HG02642 (cell line): ENCODE results near the gene TMEM229B.

Source experiments
- ATAC-seq: cut with Tn5 transposase; IDR thresholded peaks from one replicate; pipeline ENCODE4 v1.9.1; 2021; ENCODE audit warnings: mild to moderate bottlenecking; ENCODE audit not compliant: unreplicated experiment, poor library complexity

TMEM229B gene

GRCh38 chr14:67428501-67429031 is 60.0 kb downstream of the TMEM229B start:
- no peak for ATAC-seq

DNA sequence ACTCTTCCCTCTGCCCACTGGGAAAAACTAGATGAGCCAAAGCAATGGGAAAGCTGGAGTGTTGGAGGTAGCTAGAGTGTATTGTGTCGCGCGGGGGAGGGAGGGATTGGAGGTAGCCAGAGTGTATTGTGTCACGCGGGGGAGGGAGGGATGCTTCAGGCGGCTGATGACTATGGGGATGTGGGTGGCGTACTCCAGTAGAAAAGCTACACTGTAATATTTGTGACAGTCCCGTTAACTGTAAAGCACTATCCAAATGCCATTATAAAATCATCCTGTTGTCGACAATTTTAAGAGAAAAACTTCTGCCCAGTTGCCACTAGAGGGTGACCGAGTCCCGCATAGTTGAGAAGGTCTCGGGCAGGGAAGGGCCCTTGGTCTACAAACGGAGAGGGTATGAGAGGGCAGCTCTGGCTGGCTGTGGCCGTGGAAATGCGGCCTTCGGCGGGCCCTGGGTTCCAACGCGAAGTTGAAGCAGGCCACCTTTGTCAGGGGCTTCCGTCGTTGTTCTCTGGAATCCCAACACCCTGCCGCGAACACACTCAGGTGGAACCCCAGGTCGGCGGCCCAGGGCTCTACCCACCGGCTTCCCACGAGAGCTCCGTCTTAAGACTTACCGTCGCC is 61.4 kb downstream of the TMEM229B start:
- peak; percentile 73 for ATAC-seq

DNA sequence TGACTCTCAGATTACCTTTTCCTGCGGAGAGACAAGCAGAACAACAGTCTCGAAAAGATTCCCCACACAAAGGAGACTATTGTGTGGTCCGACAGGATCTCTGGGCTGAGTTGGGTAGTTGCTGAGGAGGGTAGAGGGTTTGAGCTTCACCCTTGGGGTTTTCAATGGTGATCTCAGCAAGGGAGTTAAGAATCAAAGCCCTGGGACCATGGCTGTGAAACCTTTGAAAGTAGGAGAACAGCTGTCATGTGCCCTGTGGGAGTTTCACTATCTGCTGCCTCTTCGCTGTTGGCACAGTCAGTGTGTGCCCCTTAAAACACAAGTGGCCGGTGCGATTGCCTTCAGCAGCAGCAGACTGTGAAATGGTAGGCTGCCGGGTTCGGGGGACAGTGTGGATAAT is 62.4 kb downstream of the TMEM229B start:
- no peak for ATAC-seq

DNA sequence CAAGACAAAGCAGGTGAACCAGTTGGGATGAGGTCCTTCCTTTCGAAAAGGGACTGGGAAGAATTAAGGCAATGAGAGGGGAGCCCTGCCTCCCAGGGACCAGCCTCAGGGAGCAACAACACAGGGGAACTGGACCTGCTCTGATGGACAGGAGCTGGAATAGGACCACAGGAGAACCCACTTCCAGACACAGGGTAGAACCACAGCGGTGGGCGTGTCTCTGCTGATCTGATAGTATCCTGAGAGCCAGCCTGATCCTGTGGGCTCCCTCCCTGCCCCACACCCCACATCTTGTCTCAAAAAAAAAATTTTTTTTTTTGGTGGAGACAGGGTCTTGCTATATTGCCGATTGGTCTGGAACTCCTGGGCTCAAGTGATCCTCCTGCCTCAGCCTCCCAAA is 62.9 kb downstream of the TMEM229B start:
- no peak for ATAC-seq

DNA sequence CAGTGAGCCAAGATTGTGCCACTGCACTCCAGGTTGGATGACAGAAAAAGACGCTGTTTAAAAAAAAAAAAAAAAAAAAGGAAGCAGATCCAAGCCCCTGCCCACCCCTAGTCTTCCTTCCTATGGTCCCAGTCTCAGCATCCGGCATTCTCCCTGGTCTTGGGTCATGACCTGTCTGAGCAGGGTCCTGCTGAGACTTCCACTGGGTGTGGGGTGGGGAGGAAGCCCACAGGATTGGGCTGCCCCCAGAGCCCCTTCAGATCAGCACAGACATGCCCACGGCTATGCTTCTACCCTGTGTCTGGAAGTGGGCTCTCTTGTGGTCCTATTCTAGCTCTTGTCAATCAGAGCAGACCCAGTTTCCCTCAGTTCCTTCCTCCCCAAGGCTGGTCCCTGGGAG is 64.0 kb downstream of the TMEM229B start:
- ATAC-seq: no peak

DNA sequence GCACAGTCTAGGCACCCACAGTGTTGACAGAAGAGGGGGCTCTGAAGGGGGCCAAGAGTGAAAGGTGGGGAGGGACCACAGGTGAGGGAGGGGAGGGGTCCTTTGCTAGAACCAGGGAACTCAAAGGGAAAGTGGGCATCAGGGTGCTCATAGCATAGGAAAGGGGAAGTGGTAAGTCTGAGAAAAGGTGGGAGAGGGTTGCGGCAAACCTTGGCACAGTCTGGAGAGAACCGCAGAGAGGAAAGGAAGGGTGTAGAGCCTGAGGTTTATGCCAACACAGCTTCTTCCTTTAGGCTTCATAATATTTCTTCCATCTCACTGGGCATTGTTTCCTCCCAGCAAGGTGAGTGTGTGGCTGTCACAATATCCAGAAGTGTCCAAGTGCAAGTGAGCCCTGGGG is 65.1 kb downstream of the TMEM229B start:
- ATAC-seq: no peak

- ATAC-seq: no peak
Observed at GRCh38 chr14:67421356-67422224, 66.9 kb downstream of the TMEM229B start.
